ENCODE results near the gene FLYWCH1. TPM values are rescaled to one million over a fixed set of nuclear protein-coding genes. Genes with fewer than 3 reads are reported as not detected.

The FLYWCH1 gene
- total and polyA plus RNA-seq, 9 of the 15 experiments (the other 6 are each of a cell fraction or from before 2014, with no cell fraction given) = 0.18 to 33.6 (median 11.3) TPM

GRCh38 chr16:2882650-2883457 is 28.9 kb upstream of the FLYWCH1 start, which contains the start of gene FLYWCH2 (continued):
- TF ChIP-seq PBX2 (CRISPR knock-in tag; IDR thresholded peaks at IDR 0.05; ENCODE audit: low read depth) = no peak
- peak; percentile 83 for TF ChIP-seq PBX2 (tag; conservative IDR thresholded peaks at IDR 0.05; ENCODE audit: low read depth)
- TF ChIP-seq PHF8 (IDR thresholded peaks at IDR 0.05; ENCODE audit: borderline replicate concordance, low read length) = peak; percentile 92; the same call in 1 of the 2 replicates
- no peak for TF ChIP-seq RBM39 (optimal IDR thresholded peaks at IDR 0.05; ENCODE audit: low read depth, low read length)
- no peak for TF ChIP-seq STAG1 (CRISPR knock-in tag; IDR thresholded peaks at IDR 0.05; ENCODE audit: borderline replicate concordance)
- TF ChIP-seq ZNF609 (CRISPR knock-in tag; IDR thresholded peaks at IDR 0.05; ENCODE audit: borderline replicate concordance) = 0 out of 2 replicates have a peak, but pooled peaks have one; percentile 33
- TF ChIP-seq SRSF9 (IDR thresholded peaks at IDR 0.05; ENCODE audit: borderline replicate concordance, low read depth, low read length) = no peak
- TF ChIP-seq ZNF12 (CRISPR knock-in tag; IDR thresholded peaks at IDR 0.05) = 0 out of 2 replicates have a peak, but pooled peaks have one; percentile 34
- peak; percentile 74 to 76 for TF ChIP-seq MAZ (CRISPR knock-in tag; conservative IDR thresholded peaks at IDR 0.05 in 1 of 2, IDR thresholded peaks at IDR 0.05 in 1 of 2)
- peak; percentile 35; the same call in 1 of the 2 replicates for TF ChIP-seq CREB1 (IDR thresholded peaks at IDR 0.05)
- TF ChIP-seq CREB1 (CRISPR knock-in tag; IDR thresholded peaks at IDR 0.05) = peak; percentile 78
- TF ChIP-seq E2F3 (CRISPR knock-in tag; IDR thresholded peaks at IDR 0.05) = 0 out of 2 replicates have a peak, but pooled peaks have one; percentile 18
- TF ChIP-seq TAF1 (IDR thresholded peaks at IDR 0.05; ENCODE audit: control insufficient read depth, extremely low read depth, insufficient read depth, low read length, severe bottlenecking) = peak; percentile 70
- TF ChIP-seq, protein P1, sequence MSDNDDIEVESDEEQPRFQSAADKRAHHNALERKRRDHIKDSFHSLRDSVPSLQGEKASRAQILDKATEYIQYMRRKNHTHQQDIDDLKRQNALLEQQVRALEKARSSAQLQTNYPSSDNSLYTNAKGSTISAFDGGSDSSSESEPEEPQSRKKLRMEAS (CRISPR knock-in tag; IDR thresholded peaks at IDR 0.05) = peak; percentile 69
- TF ChIP-seq, protein P2, sequence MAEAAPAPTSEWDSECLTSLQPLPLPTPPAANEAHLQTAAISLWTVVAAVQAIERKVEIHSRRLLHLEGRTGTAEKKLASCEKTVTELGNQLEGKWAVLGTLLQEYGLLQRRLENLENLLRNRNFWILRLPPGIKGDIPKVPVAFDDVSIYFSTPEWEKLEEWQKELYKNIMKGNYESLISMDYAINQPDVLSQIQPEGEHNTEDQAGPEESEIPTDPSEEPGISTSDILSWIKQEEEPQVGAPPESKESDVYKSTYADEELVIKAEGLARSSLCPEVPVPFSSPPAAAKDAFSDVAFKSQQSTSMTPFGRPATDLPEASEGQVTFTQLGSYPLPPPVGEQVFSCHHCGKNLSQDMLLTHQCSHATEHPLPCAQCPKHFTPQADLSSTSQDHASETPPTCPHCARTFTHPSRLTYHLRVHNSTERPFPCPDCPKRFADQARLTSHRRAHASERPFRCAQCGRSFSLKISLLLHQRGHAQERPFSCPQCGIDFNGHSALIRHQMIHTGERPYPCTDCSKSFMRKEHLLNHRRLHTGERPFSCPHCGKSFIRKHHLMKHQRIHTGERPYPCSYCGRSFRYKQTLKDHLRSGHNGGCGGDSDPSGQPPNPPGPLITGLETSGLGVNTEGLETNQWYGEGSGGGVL (CRISPR knock-in tag; IDR thresholded peaks at IDR 0.05) = no peak
- peak; percentile 59; the same call in 1 of the 2 replicates for TF ChIP-seq MBD2 (IDR thresholded peaks at IDR 0.05; ENCODE audit: borderline replicate concordance, low read depth)

Data from K562 (cell line).